ENCODE data around the gene RAB19.

DNA sequence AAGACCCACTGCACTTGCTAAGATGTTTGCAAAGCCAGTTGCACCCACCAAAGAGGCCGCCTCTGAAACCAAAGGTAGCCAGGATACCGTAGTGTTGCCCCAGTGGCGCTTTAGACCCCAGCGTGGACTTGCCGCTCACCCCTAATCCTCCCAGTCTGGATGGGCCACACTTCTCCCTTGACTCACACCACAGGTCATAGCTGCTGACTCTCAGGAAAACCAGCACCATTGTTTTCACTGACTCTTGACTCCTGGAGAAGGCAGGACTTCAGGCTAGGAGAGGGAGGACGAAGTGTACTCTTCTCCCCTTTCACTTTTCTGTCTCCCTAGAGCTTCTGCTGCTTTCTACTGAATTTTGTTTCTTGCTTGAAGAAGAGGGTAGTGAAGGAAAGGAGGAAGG, 22.3 kb downstream of the RAB19 start:
- no peak for TF ChIP-seq EZH2 (IDR thresholded peaks at IDR 0.05; ENCODE audit: borderline replicate concordance, insufficient read depth, low read length, poor library complexity, severe bottlenecking)
- TF ChIP-seq, protein P1, sequence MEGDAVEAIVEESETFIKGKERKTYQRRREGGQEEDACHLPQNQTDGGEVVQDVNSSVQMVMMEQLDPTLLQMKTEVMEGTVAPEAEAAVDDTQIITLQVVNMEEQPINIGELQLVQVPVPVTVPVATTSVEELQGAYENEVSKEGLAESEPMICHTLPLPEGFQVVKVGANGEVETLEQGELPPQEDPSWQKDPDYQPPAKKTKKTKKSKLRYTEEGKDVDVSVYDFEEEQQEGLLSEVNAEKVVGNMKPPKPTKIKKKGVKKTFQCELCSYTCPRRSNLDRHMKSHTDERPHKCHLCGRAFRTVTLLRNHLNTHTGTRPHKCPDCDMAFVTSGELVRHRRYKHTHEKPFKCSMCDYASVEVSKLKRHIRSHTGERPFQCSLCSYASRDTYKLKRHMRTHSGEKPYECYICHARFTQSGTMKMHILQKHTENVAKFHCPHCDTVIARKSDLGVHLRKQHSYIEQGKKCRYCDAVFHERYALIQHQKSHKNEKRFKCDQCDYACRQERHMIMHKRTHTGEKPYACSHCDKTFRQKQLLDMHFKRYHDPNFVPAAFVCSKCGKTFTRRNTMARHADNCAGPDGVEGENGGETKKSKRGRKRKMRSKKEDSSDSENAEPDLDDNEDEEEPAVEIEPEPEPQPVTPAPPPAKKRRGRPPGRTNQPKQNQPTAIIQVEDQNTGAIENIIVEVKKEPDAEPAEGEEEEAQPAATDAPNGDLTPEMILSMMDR (IDR thresholded peaks at IDR 0.05; ENCODE audit: poor library complexity, severe bottlenecking): no peak
